Measurements from ENCODE around the gene OPN1SW. TPM values are rescaled to one million over a fixed set of nuclear protein-coding genes. Genes with fewer than 3 reads are reported as not detected.

OPN1SW gene
- total RNA-seq, 4 donors from 2014 or later, result not detected

- H3K27ac ChIP-seq, result no peak overlapping the region
- H3K9me3 ChIP-seq, result no peaks in the 10 kb centered on the region
- WGBS, result 98% methylated on average over 12 of the region's 12 CpGs
- no peaks in the 10 kb centered on the region for H3K4me1 ChIP-seq
- no peak for DNase-seq (ENCODE audit: low spot score in 2 of 2)
- H3K4me3 ChIP-seq, result no peak overlapping the region
- peaks cover 49% of the 10 kb centered on the region for H3K36me3 ChIP-seq
- TF ChIP-seq POLR2A (IDR thresholded peaks at IDR 0.05) (no peak), CTCF (IDR thresholded peaks at IDR 0.05) (no peak), EP300 (IDR thresholded peaks at IDR 0.05) (no peak), POLR2AphosphoS5 (IDR thresholded peaks at IDR 0.05) (no peak)
- H3K27me3 ChIP-seq, result no peaks in the 10 kb centered on the region
Observed at GRCh38 chr7:128773604-128774003, 2.0 kb downstream of the OPN1SW start.

GRCh38 chr7:128770233-128770632 lies 5.4 kb downstream of the OPN1SW start:
- WGBS, result 53% methylated on average over 2 of the region's 2 CpGs
- H3K4me1 ChIP-seq, result no peaks in the 10 kb centered on the region
- H3K27me3 ChIP-seq, result no peaks in the 10 kb centered on the region
- no peaks in the 10 kb centered on the region for H3K9me3 ChIP-seq
- H3K27ac ChIP-seq, result no peak overlapping the region
- no peak overlapping the region for H3K4me3 ChIP-seq
- no peak for DNase-seq (ENCODE audit: low spot score in 2 of 2)
- TF ChIP-seq POLR2AphosphoS5 (IDR thresholded peaks at IDR 0.05) (no peak), CTCF (IDR thresholded peaks at IDR 0.05) (no peak), POLR2A (IDR thresholded peaks at IDR 0.05) (no peak), EP300 (IDR thresholded peaks at IDR 0.05) (no peak)
- peaks cover 71% of the 10 kb centered on the region for H3K36me3 ChIP-seq

DNA sequence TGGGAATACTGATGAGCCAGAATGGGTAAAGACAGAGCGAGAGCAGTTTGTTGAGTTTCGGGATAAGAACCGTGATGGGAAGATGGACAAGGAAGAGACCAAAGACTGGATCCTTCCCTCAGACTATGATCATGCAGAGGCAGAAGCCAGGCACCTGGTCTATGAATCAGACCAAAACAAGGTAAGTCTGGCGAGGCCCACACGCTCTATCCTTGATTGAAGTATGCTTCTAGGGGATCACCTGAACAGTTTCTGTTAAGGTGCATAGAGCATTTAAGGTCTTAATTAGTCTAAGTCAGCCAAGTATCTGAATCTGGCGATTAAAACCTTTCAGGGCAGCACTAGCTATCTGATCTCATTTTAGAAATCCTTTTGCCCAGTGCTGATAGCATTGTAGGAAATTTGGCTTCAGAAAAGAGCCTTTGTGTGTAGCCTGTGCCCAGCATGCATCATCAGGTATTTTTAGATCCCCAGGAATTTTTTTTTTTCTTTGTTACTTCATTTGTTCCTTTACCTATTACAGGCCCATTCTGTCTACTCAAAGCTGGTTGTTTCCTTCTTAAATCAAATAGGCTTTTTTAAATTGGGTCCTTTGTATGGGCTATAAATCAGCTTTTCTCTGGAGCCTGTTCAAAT lies 8.0 kb downstream of the OPN1SW start:
- peaks cover 78% of the 10 kb centered on the region for H3K36me3 ChIP-seq
- no peak overlapping the region for H3K4me3 ChIP-seq
- 88% methylated on average over 6 of the region's 6 CpGs for WGBS

DNA sequence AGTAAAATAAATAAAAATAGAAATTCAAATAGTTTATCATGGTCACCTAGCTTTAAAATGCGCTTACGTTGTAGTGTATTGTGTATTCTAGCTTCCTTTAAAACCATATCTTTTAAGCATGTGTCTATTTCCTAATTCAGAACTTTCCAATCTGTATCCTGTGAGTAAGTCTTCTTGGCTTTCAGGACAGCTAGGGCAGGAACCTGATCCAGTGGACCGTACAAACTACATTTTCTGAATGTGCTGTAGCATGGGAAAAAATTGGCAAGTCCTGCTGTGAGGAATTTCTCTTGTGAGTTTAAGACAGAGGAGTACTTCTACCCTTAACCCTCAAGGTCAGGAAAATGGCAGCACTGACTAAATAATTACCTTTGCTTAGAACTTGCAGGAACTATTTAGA lies 12.1 kb downstream of the OPN1SW start:
- 87% methylated on average over 3 of the region's 3 CpGs for WGBS
- H3K9me3 ChIP-seq, result no peaks in the 10 kb centered on the region
- H3K4me3 ChIP-seq, result no peak overlapping the region
- TF ChIP-seq CTCF (IDR thresholded peaks at IDR 0.05) (no peak), POLR2AphosphoS5 (IDR thresholded peaks at IDR 0.05) (no peak), EP300 (IDR thresholded peaks at IDR 0.05) (no peak), POLR2A (IDR thresholded peaks at IDR 0.05) (no peak)
- H3K4me1 ChIP-seq, result no peaks in the 10 kb centered on the region
- no peak overlapping the region for H3K27ac ChIP-seq
- H3K27me3 ChIP-seq, result no peaks in the 10 kb centered on the region
- H3K36me3 ChIP-seq, result peaks cover 77% of the 10 kb centered on the region
- no peak for DNase-seq (ENCODE audit: low spot score in 2 of 2)

More for the DNA sequence above, 8.0 kb downstream of the OPN1SW start:
- no peaks in the 10 kb centered on the region for H3K9me3 ChIP-seq
- H3K27ac ChIP-seq, result no peak overlapping the region
- DNase-seq (ENCODE audit: low spot score in 2 of 2), result no peak
- no peaks in the 10 kb centered on the region for H3K4me1 ChIP-seq
- no peak for TF ChIP-seq CTCF (IDR thresholded peaks at IDR 0.05)
- no peak for TF ChIP-seq EP300 (IDR thresholded peaks at IDR 0.05)
- TF ChIP-seq POLR2AphosphoS5 (IDR thresholded peaks at IDR 0.05), result no peak
- TF ChIP-seq POLR2A (IDR thresholded peaks at IDR 0.05), result no peak
- no peaks in the 10 kb centered on the region for H3K27me3 ChIP-seq

DNA sequence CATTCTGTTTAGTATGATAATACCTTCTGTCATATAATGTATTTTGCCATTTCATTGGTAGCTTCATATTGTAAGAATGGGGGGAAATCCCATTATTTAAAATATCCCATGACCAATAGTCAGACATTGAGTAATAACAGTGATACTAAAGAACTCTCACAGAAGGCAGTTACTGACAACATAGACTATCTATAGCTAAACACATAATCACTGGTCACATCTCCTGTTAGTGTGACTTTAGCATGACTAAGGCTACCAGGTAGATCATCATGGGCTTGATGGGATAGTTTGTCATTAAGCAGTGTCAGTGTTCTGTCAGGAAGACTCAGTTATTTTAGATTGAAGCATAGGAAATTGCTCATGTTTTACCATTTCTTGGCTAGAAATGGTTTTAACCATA lies 16.4 kb downstream of the OPN1SW start:
- peaks cover 68% of the 10 kb centered on the region for H3K36me3 ChIP-seq
- no peak for DNase-seq (ENCODE audit: low spot score in 2 of 2)
- TF ChIP-seq CTCF (IDR thresholded peaks at IDR 0.05) (no peak), EP300 (IDR thresholded peaks at IDR 0.05) (no peak), POLR2A (IDR thresholded peaks at IDR 0.05) (no peak), POLR2AphosphoS5 (IDR thresholded peaks at IDR 0.05) (no peak)
- H3K27me3 ChIP-seq, result no peaks in the 10 kb centered on the region
- no peak overlapping the region for H3K4me3 ChIP-seq
- no peak overlapping the region for H3K27ac ChIP-seq
- peaks cover 4% of the 10 kb centered on the region for H3K4me1 ChIP-seq
- H3K9me3 ChIP-seq, result no peaks in the 10 kb centered on the region
